MM.1S (cell line): Measurements from ENCODE around the gene TSHZ3.

Experiments
- CTCF ChIP-seq: fragments of 300-600 bp; sonication (generic); IDR thresholded peaks from 2 replicates; pipeline ENCODE4 v1.5.1; 2016; ENCODE audit warnings: antibody characterized with exemption, low read length, mixed read lengths
- EZH2 ChIP-seq: fragments of 300-600 bp; sonication (generic); optimal IDR thresholded peaks from 2 replicates; pipeline ENCODE3; 2017; ENCODE audit warnings: low read depth, mild to moderate bottlenecking, antibody characterized with exemption, low read length, mixed read lengths
- EZH2phosphoT487 ChIP-seq: fragments of 300-600 bp; sonication (generic); IDR thresholded peaks from 2 replicates; pipeline ENCODE4 v1.6.1; 2018; ENCODE audit warnings: antibody characterized with exemption, low read length

- TF ChIP-seq EZH2 (no peak), CTCF (no peak), EZH2phosphoT487 (no peak)
These were observed 14.2 kb downstream of the TSHZ3 start for GRCh38 chr19:31334849-31335624.
